ENCODE results near the gene GAST.

The GAST gene

GRCh38 chr17:41731836-41732235 lies 19.7 kb downstream of the GAST start:
- H3K27me3 ChIP-seq (ENCODE audit: control insufficient read depth, insufficient read depth, low read length) = peaks cover 18% of the 10 kb centered on the region
- no peak overlapping the region for H3K9ac ChIP-seq (ENCODE audit: low read length)

GRCh38 chr17:41733348-41734138 lies 21.4 kb downstream of the GAST start:
- H3K4me3 ChIP-seq (ENCODE audit: low read length) = no peak overlapping the region
- no peak overlapping the region for H3K27ac ChIP-seq (ENCODE audit: low read depth, low read length)
- H3K9ac ChIP-seq (ENCODE audit: low read length) = no peak overlapping the region
- H3K36me3 ChIP-seq (ENCODE audit: control insufficient read depth, insufficient read depth, low read length) = no peaks in the 10 kb centered on the region
- H3K4me1 ChIP-seq (ENCODE audit: control insufficient read depth, insufficient read depth, low read length) = no peaks in the 10 kb centered on the region
- peaks cover 20% of the 10 kb centered on the region for H3K27me3 ChIP-seq (ENCODE audit: control insufficient read depth, insufficient read depth, low read length)

More at GRCh38 chr17:41731836-41732235, 19.7 kb downstream of the GAST start:
- Histone ChIP-seq H3K4me3 (ENCODE audit: low read length) (no peak overlapping the region), H3K36me3 (ENCODE audit: control insufficient read depth, insufficient read depth, low read length) (no peaks in the 10 kb centered on the region), H3K4me1 (ENCODE audit: control insufficient read depth, insufficient read depth, low read length) (no peaks in the 10 kb centered on the region), H3K27ac (ENCODE audit: low read depth, low read length) (no peak overlapping the region)

GRCh38 chr17:41734139-41734948 lies 22.2 kb downstream of the GAST start, which contains the start of gene HAP1:
TSS of gene HAP1 (minus strand) at chr17:41734643. CDS start at chr17:41734634, 9 bp downstream.
- Histone ChIP-seq H3K4me1 (ENCODE audit: control insufficient read depth, insufficient read depth, low read length) (no peaks in the 10 kb centered on the region), H3K4me3 (ENCODE audit: low read length) (peak within 1 kb of the TSS; percentile 55), H3K27ac (ENCODE audit: low read depth, low read length) (no peak within 1 kb of the TSS), H3K27me3 (ENCODE audit: control insufficient read depth, insufficient read depth, low read length) (peaks cover 20% of the 10 kb centered on the region), H3K9ac (ENCODE audit: low read length) (no peak within 1 kb of the TSS), H3K36me3 (ENCODE audit: control insufficient read depth, insufficient read depth, low read length) (no peaks in the 10 kb centered on the region)

- Histone ChIP-seq H3K4me3 (ENCODE audit: low read length) (peak overlapping the region; percentile 55), H3K4me1 (ENCODE audit: control insufficient read depth, insufficient read depth, low read length) (no peaks in the 10 kb centered on the region), H3K9ac (ENCODE audit: low read length) (no peak overlapping the region), H3K27ac (ENCODE audit: low read depth, low read length) (no peak overlapping the region), H3K27me3 (ENCODE audit: control insufficient read depth, insufficient read depth, low read length) (peaks cover 20% of the 10 kb centered on the region), H3K36me3 (ENCODE audit: control insufficient read depth, insufficient read depth, low read length) (no peaks in the 10 kb centered on the region)
Observed at GRCh38 chr17:41734949-41735313, 22.8 kb downstream of the GAST start.

- Histone ChIP-seq H3K27ac (ENCODE audit: low read depth, low read length) (no peak overlapping the region), H3K27me3 (ENCODE audit: control insufficient read depth, insufficient read depth, low read length) (peaks cover 20% of the 10 kb centered on the region), H3K4me1 (ENCODE audit: control insufficient read depth, insufficient read depth, low read length) (no peaks in the 10 kb centered on the region), H3K4me3 (ENCODE audit: low read length) (no peak overlapping the region), H3K9ac (ENCODE audit: low read length) (no peak overlapping the region), H3K36me3 (ENCODE audit: control insufficient read depth, insufficient read depth, low read length) (no peaks in the 10 kb centered on the region)
Observed at GRCh38 chr17:41735744-41736143, 23.6 kb downstream of the GAST start.

GRCh38 chr17:41736983-41737679 lies 25.0 kb downstream of the GAST start:
- H3K4me1 ChIP-seq (ENCODE audit: control insufficient read depth, insufficient read depth, low read length) = no peaks in the 10 kb centered on the region
- H3K27ac ChIP-seq (ENCODE audit: low read depth, low read length) = no peak overlapping the region
- H3K4me3 ChIP-seq (ENCODE audit: low read length) = no peak overlapping the region
- H3K9ac ChIP-seq (ENCODE audit: low read length) = no peak overlapping the region
- no peaks in the 10 kb centered on the region for H3K36me3 ChIP-seq (ENCODE audit: control insufficient read depth, insufficient read depth, low read length)
- peaks cover 20% of the 10 kb centered on the region for H3K27me3 ChIP-seq (ENCODE audit: control insufficient read depth, insufficient read depth, low read length)

GRCh38 chr17:41737680-41738023 lies 25.5 kb downstream of the GAST start:
- H3K4me3 ChIP-seq (ENCODE audit: low read length) = no peak overlapping the region
- H3K36me3 ChIP-seq (ENCODE audit: control insufficient read depth, insufficient read depth, low read length) = no peaks in the 10 kb centered on the region
- H3K27me3 ChIP-seq (ENCODE audit: control insufficient read depth, insufficient read depth, low read length) = peaks cover 20% of the 10 kb centered on the region
- H3K9ac ChIP-seq (ENCODE audit: low read length) = no peak overlapping the region
- H3K4me1 ChIP-seq (ENCODE audit: control insufficient read depth, insufficient read depth, low read length) = no peaks in the 10 kb centered on the region
- H3K27ac ChIP-seq (ENCODE audit: low read depth, low read length) = no peak overlapping the region

- Histone ChIP-seq H3K4me1 (ENCODE audit: control insufficient read depth, insufficient read depth, low read length) (no peaks in the 10 kb centered on the region), H3K27ac (ENCODE audit: low read depth, low read length) (no peak overlapping the region), H3K4me3 (ENCODE audit: low read length) (no peak overlapping the region), H3K36me3 (ENCODE audit: control insufficient read depth, insufficient read depth, low read length) (no peaks in the 10 kb centered on the region), H3K27me3 (ENCODE audit: control insufficient read depth, insufficient read depth, low read length) (peaks cover 20% of the 10 kb centered on the region), H3K9ac (ENCODE audit: low read length) (no peak overlapping the region)
Observed at GRCh38 chr17:41738077-41738800, 26.1 kb downstream of the GAST start.

- no peak overlapping the region for H3K27ac ChIP-seq (ENCODE audit: low read depth, low read length)
- no peaks in the 10 kb centered on the region for H3K4me1 ChIP-seq (ENCODE audit: control insufficient read depth, insufficient read depth, low read length)
- H3K9ac ChIP-seq (ENCODE audit: low read length) = no peak overlapping the region
- no peaks in the 10 kb centered on the region for H3K36me3 ChIP-seq (ENCODE audit: control insufficient read depth, insufficient read depth, low read length)
- H3K27me3 ChIP-seq (ENCODE audit: control insufficient read depth, insufficient read depth, low read length) = peaks cover 18% of the 10 kb centered on the region
- no peak overlapping the region for H3K4me3 ChIP-seq (ENCODE audit: low read length)
Observed at GRCh38 chr17:41738801-41739112, 26.6 kb downstream of the GAST start.

- Histone ChIP-seq H3K27ac (ENCODE audit: low read depth, low read length) (no peak overlapping the region), H3K27me3 (ENCODE audit: control insufficient read depth, insufficient read depth, low read length) (peaks cover 9% of the 10 kb centered on the region), H3K36me3 (ENCODE audit: control insufficient read depth, insufficient read depth, low read length) (no peaks in the 10 kb centered on the region), H3K4me1 (ENCODE audit: control insufficient read depth, insufficient read depth, low read length) (no peaks in the 10 kb centered on the region), H3K4me3 (ENCODE audit: low read length) (no peak overlapping the region), H3K9ac (ENCODE audit: low read length) (no peak overlapping the region)
Observed at GRCh38 chr17:41739661-41740352, 27.7 kb downstream of the GAST start.

- Histone ChIP-seq H3K36me3 (ENCODE audit: control insufficient read depth, insufficient read depth, low read length) (no peaks in the 10 kb centered on the region), H3K4me3 (ENCODE audit: low read length) (no peak overlapping the region), H3K27me3 (ENCODE audit: control insufficient read depth, insufficient read depth, low read length) (peaks cover 8% of the 10 kb centered on the region), H3K4me1 (ENCODE audit: control insufficient read depth, insufficient read depth, low read length) (no peaks in the 10 kb centered on the region), H3K9ac (ENCODE audit: low read length) (no peak overlapping the region), H3K27ac (ENCODE audit: low read depth, low read length) (no peak overlapping the region)
Observed at GRCh38 chr17:41740506-41740905, 28.4 kb downstream of the GAST start.

All from rectal smooth muscle tissue (tissue), 1 donor.